Stimulated activated CD4-positive, alpha-beta T cell treated with anti-CD3 and anti-CD28 coated beads, Interleukin-12 subunit alpha, Interleukin-12 subunit beta, amount 100 ng/mL, for 24 hours (primary cell): ENCODE measurements around the gene USHBP1.

Experiments
- DNase-seq, 2 experiments: peaks; one replicate each; pipeline ENCODE4 v3.0.0-alpha.2; 2020; ENCODE audit warnings: low read depth in 2 of 2

Gene USHBP1

GRCh38 chr19:17263712-17264640, 569 bp downstream of the USHBP1 start:
- no peak for DNase-seq

- DNase-seq, result no peak
Measured at GRCh38 chr19:17262557-17262956, 2.0 kb downstream of the USHBP1 start.

- peak; percentile 77 to 87 for DNase-seq
Measured at GRCh38 chr19:17260842-17261325, 3.7 kb downstream of the USHBP1 start.

GRCh38 chr19:17259934-17260333, 4.6 kb downstream of the USHBP1 start:
- no peak for DNase-seq

- DNase-seq, result no peak
Measured at GRCh38 chr19:17259118-17259780, 5.3 kb downstream of the USHBP1 start.

- no peak for DNase-seq
Measured at GRCh38 chr19:17256130-17256529, 8.4 kb downstream of the USHBP1 start.

GRCh38 chr19:17255150-17255621, 9.4 kb downstream of the USHBP1 start:
- no peak for DNase-seq

GRCh38 chr19:17254636-17255035, 9.9 kb downstream of the USHBP1 start:
- no peak for DNase-seq

- no peak for DNase-seq
Measured at GRCh38 chr19:17249887-17250548, 14.5 kb downstream of the USHBP1 start.

- no peak for DNase-seq
Measured at GRCh38 chr19:17248011-17248776, 16.4 kb downstream of the USHBP1 start.

GRCh38 chr19:17246681-17247425, 17.7 kb downstream of the USHBP1 start:
- DNase-seq, result no peak

- DNase-seq, result no peak
Measured at GRCh38 chr19:17245535-17245984, 19.0 kb downstream of the USHBP1 start, which contains the start of gene NR2F6. TSS of gene NR2F6 (minus strand) at chr19:17245919. CDS start at chr19:17245220, 699 bp downstream.

GRCh38 chr19:17244618-17245534, 19.7 kb downstream of the USHBP1 start:
- DNase-seq, result no peak

- no peak for DNase-seq
Measured at GRCh38 chr19:17243830-17244617, 20.5 kb downstream of the USHBP1 start.

- DNase-seq, result no peak
Measured at GRCh38 chr19:17243211-17243829, 21.2 kb downstream of the USHBP1 start.

GRCh38 chr19:17242431-17243208, 21.9 kb downstream of the USHBP1 start:
- no peak for DNase-seq

- DNase-seq, result no peak
Measured at GRCh38 chr19:17240826-17241399, 23.6 kb downstream of the USHBP1 start.
